NCI-H2227 (cell line): ENCODE measurements around the gene TGFA.
"Not testable (repeated sequence)": the region's sequence is repeated elsewhere in the genome, so short reads cannot be mapped to it uniquely, and the experiment has no call there.

Experiments used
- DNase-seq: peaks from one replicate; lab custom pipeline; 2025; ENCODE audit not compliant: unreplicated experiment; lab: John Stamatoyannopoulos, UW

The TGFA gene

GRCh38 chr2:70467237-70467636, 86.4 kb downstream of the TGFA start:
- no peak for DNase-seq

GRCh38 chr2:70466647-70467046, 87.0 kb downstream of the TGFA start:
- DNase-seq, result not testable (repeated sequence)

- no peak for DNase-seq
These were observed 89.6 kb downstream of the TGFA start for GRCh38 chr2:70463997-70464396.

GRCh38 chr2:70463581-70463980, 90.0 kb downstream of the TGFA start:
- DNase-seq, result no peak

- DNase-seq, result no peak
These were observed 91.4 kb downstream of the TGFA start for GRCh38 chr2:70461981-70462876.

GRCh38 chr2:70461414-70461813, 92.2 kb downstream of the TGFA start:
- DNase-seq, result no peak

- DNase-seq, result no peak
These were observed 93.3 kb downstream of the TGFA start for GRCh38 chr2:70460333-70460732.

- no peak for DNase-seq
These were observed 95.0 kb downstream of the TGFA start for GRCh38 chr2:70458661-70459060.

- DNase-seq, result no peak
These were observed 96.8 kb downstream of the TGFA start for GRCh38 chr2:70456585-70457495.

- no peak for DNase-seq
These were observed 98.6 kb downstream of the TGFA start for GRCh38 chr2:70454936-70455544.

- DNase-seq, result no peak
These were observed 102.9 kb downstream of the TGFA start for GRCh38 chr2:70450641-70451250.

- DNase-seq, result no peak
These were observed 105.6 kb downstream of the TGFA start for GRCh38 chr2:70448041-70448440.

GRCh38 chr2:70443726-70444125, 109.9 kb downstream of the TGFA start:
- DNase-seq, result no peak

- DNase-seq, result no peak
These were observed 110.6 kb downstream of the TGFA start for GRCh38 chr2:70443078-70443465.

GRCh38 chr2:70442301-70443077, 111.1 kb downstream of the TGFA start:
- DNase-seq, result no peak

- no peak for DNase-seq
These were observed 113.0 kb downstream of the TGFA start for GRCh38 chr2:70440621-70441020.

GRCh38 chr2:70435138-70435537, 118.5 kb downstream of the TGFA start:
- DNase-seq, result no peak

GRCh38 chr2:70433315-70433714, 120.3 kb downstream of the TGFA start:
- DNase-seq, result no peak

- DNase-seq, result no peak
These were observed 121.8 kb downstream of the TGFA start for GRCh38 chr2:70431716-70432347.

- no peak for DNase-seq
These were observed 127.3 kb downstream of the TGFA start for GRCh38 chr2:70426341-70426740.
